LNCaP clone FGC (cell line): ENCODE results near the gene UTF1.
"Not testable (repeated sequence)": the region's sequence is repeated elsewhere in the genome, so short reads cannot be mapped to it uniquely, and the experiment has no call there.

Experiments used
- DNase-seq: peaks from one replicate; pipeline ENCODE4 v3.0.0-alpha.2; 2011; ENCODE audit warnings: low read depth
- H3K4me3 ChIP-seq: 2 replicates; pipeline ENCODE4 v1.5.1; 2011; ENCODE audit warnings: mild to moderate bottlenecking, low read depth, low read length, control low read depth
- CTCF ChIP-seq: IDR thresholded peaks from 2 replicates; pipeline ENCODE4 v1.5.1; 2012; ENCODE audit warnings: mild to moderate bottlenecking; ENCODE audit not compliant: control insufficient read depth, insufficient read depth; ENCODE audit errors: extremely low read depth

Gene UTF1

GRCh38 chr10:133229265-133230043 lies 563 bp upstream of the UTF1 start:
- H3K4me3 ChIP-seq = no peak overlapping the region
- TF ChIP-seq CTCF = no peak
- DNase-seq = no peak

- no peak for TF ChIP-seq CTCF
- no peak for DNase-seq
- no peak overlapping the region for H3K4me3 ChIP-seq
These were observed 574 bp downstream of the UTF1 start for GRCh38 chr10:133230387-133231195.

- no peak for DNase-seq
- no peak for TF ChIP-seq CTCF
- H3K4me3 ChIP-seq = no peak overlapping the region
These were observed 1.4 kb downstream of the UTF1 start for GRCh38 chr10:133231244-133231945.

- H3K4me3 ChIP-seq = no peak overlapping the region
- no peak for TF ChIP-seq CTCF
- DNase-seq = no peak
These were observed 2.0 kb downstream of the UTF1 start for GRCh38 chr10:133231946-133232574.

- DNase-seq, H3K4me3 ChIP-seq: not testable (repeated sequence)
These were observed 4.8 kb downstream of the UTF1 start for GRCh38 chr10:133234796-133235195.

- H3K4me3 ChIP-seq = no peak overlapping the region
- no peak for DNase-seq
- TF ChIP-seq CTCF = no peak
These were observed 5.3 kb downstream of the UTF1 start for GRCh38 chr10:133235265-133235855.
